Effector memory CD4-positive, alpha-beta T cell (primary cell): ENCODE results near the gene ATF6.

Source experiments
- DNase-seq, 3 donors: peaks; one replicate each; pipeline ENCODE4 v3.0.0-alpha.2; 2020
- H3K27ac ChIP-seq: 2 replicates; pipeline ENCODE4 v1.7.0; 2013; ENCODE audit warnings: mild to moderate bottlenecking, low read length, moderate library complexity; ENCODE audit not compliant: insufficient read depth, poor library complexity, severe bottlenecking
- H3K27me3 ChIP-seq: replicated peaks from 2 replicates; pipeline ENCODE4 v1.7.0; 2013; ENCODE audit warnings: mild to moderate bottlenecking, low read length; ENCODE audit not compliant: insufficient read depth, control insufficient read depth, poor library complexity, severe bottlenecking
- H3K36me3 ChIP-seq: 2 replicates; pipeline ENCODE4 v1.7.0; 2013; ENCODE audit warnings: mild to moderate bottlenecking, low read length, moderate library complexity; ENCODE audit not compliant: control insufficient read depth, insufficient read depth
- H3K4me1 ChIP-seq: 2 replicates; pipeline ENCODE4 v1.7.0; 2013; ENCODE audit warnings: low read length, mild to moderate bottlenecking; ENCODE audit not compliant: control insufficient read depth, insufficient read depth, poor library complexity, severe bottlenecking
- H3K4me3 ChIP-seq: 2 replicates; pipeline ENCODE4 v1.7.0; 2013; ENCODE audit warnings: low read length, low read depth, mild to moderate bottlenecking; ENCODE audit not compliant: insufficient read depth, poor library complexity, severe bottlenecking
- H3K9me3 ChIP-seq: 2 replicates; pipeline ENCODE4 v1.7.0; 2013; ENCODE audit warnings: mild to moderate bottlenecking, low read length, moderate library complexity; ENCODE audit not compliant: control insufficient read depth

The ATF6 gene

DNA sequence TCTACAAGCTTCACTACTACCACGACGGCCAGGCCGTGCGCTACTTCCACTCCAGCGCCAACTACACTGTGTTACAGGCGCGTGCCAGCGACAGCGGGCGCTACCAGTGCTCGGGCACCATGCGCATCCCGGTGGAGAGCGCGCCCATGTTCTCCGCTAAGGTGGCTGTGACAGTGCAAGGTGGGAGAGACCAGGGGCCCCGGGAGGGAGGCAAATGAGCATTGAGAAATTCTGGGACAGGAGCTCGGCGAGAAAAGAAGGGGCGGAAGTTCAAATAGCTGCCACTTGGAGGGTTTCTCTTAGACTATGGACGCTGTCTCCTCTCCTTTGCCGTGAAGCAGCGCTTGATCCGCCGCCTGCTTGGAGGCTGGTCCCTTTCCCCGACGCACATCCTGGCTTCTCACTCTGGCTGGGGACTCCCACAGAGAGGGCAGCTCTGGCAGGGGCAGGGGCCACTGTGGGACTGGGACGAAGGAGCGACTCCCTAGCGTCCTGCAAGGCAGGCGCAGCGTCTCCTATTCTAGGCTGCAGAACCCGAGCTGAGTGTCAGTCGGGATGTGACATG is 40.1 kb upstream of the ATF6 start:
- peak overlapping the region; percentile 84 for H3K4me3 ChIP-seq
- H3K4me1 ChIP-seq = peaks cover 10% of the 10 kb centered on the region
- DNase-seq = peak; percentile 2 to 10 (median 2)
- H3K36me3 ChIP-seq = no peaks in the 10 kb centered on the region
- no peaks in the 10 kb centered on the region for H3K9me3 ChIP-seq
- peak overlapping the region; percentile 59 for H3K27ac ChIP-seq
- H3K27me3 ChIP-seq = no peaks in the 10 kb centered on the region

DNA sequence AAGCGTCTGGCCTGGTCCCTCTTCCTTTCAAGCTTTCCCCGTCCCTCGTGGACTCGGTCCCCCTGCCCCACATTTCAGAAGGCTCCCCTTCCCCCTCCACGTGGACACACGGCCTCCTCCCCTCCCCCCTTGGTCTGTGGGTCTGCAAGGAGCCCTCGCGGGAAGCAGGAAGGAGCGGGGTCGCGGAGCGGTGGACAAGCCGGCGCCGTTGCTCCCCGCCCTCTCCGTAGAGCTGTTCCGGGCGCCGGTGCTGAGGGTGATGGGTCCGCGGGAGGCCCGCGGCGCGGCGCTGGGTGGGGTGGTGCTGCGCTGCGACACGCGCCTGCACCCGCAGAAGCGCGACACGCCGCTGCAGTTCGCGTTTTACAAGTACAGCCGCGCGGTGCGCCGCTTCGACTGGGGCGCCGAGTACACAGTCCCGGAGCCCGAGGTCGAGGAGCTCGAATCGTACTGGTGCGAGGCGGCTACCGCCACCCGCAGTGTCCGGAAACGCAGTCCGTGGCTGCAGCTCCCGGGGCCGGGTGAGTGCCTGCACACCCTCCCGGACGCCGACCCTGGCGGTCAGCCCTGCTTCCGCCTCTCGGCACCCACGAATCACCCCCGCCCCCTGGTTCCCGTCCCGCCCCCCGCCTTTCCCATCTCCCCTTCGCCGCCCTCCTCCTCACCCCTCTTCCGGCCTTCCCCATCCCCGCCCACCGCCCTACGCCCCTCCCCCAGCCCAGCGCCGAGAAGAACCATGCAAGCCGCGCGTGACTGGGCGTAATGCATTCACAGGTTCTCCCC is 39.5 kb upstream of the ATF6 start:
- H3K4me3 ChIP-seq = peak overlapping the region; percentile 84
- peaks cover 10% of the 10 kb centered on the region for H3K4me1 ChIP-seq
- H3K9me3 ChIP-seq = no peaks in the 10 kb centered on the region
- H3K27me3 ChIP-seq = no peaks in the 10 kb centered on the region
- H3K36me3 ChIP-seq = no peaks in the 10 kb centered on the region
- peak; percentile 49 to 64 (median 60) for DNase-seq
- H3K27ac ChIP-seq = peak overlapping the region; percentile 67

DNA sequence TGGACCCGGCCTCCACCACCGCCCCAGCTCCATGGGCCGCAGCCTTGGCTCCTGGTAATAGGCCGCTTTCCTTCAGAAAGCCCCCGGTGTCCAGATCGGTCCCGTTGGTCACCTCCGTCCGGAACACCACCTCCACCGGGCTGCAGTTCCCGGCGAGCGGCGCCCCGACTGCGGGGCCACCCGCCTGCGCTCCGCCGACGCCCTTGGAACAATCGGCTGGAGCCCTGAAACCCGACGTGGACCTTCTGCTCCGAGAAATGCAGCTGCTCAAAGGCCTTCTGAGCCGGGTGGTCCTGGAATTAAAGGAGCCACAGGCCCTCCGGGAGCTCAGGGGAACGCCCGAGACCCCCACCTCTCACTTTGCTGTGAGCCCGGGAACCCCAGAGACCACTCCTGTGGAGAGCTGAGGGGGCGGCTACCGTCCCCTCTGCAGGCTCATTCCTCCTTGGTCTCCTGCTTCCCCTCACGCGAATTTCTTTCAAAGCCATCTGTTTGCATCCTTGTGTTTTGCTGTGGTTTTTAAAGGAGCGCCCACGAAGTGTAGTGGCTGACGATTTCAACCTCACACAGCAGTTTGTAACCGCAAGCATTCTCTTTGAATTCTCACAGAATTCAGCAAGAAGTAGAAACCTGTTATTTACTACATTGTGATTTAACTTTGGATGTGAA is 38.7 kb upstream of the ATF6 start:
- Histone ChIP-seq H3K9me3 (no peaks in the 10 kb centered on the region), H3K36me3 (no peaks in the 10 kb centered on the region), H3K4me1 (peaks cover 10% of the 10 kb centered on the region), H3K27ac (peak overlapping the region; percentile 67), H3K27me3 (no peaks in the 10 kb centered on the region), H3K4me3 (peak overlapping the region; percentile 84)
- DNase-seq = peak; percentile 17 to 20 (median 18)

DNA sequence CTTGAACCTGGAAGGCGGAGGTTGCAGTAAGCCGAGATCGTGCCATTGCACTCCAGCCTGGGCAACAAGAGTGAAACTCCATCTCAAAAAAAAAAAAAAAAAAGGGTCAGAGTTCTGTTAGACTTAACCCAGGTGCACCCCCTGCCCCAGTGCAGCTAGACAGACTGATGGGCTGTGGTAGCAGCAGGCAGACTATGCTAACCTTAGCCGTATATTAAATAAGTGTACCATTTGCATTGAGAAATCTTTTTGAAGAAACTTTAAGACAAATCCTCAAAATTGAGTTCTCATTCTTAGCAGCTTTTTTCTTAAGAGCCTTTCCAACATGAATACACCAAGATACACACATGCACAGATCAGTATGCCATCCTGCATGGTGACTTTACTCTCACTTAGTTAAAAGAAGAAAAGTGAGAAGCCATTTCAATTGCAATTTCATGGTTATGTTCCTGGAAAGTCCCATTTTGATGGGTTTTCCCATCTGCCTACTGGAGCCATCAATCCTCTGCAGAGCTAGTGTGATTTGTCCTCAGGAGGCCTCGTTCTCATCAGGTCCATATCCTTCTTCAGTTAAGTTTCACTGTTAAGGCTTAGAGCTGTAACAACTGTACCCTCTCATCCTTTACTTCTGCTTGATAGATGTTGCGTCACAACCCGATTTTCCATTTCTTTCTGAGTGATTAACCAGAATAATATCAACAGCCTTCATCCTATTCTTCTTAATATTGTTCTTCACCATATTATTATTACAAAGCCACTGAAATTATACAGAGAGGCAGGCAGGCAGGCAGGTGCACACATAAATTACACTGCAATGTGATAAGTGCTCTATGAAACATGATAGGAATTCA is 37.5 kb upstream of the ATF6 start:
- no peak overlapping the region for H3K27ac ChIP-seq

DNA sequence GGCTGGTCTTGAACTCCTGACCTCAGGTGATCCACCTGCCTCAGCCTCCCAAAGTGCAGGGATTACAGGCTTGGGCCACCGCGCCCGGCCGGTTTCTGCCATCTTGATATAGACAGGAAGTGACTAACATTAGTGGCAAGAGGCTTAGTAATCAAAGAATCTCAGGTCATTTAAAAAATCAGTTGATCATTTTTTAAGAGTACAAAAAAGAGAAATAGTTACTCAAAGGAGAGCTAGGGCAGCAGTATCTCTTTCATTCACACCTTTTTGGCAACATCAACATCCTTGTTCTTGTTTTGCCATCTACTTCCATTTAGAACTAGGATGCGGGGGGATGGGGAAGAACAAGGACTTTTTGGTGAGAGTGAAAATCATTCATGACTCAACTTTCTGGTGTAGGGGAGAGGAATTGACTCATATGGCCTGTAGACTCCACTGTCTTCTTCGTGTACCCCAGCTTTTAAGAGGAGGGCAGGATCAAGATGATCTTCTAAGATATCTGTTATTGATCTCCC is 36.0 kb upstream of the ATF6 start:
- Histone ChIP-seq H3K36me3 (no peaks in the 10 kb centered on the region), H3K27ac (no peak overlapping the region), H3K9me3 (no peaks in the 10 kb centered on the region), H3K4me1 (peaks cover 10% of the 10 kb centered on the region), H3K27me3 (no peaks in the 10 kb centered on the region), H3K4me3 (no peak overlapping the region)
- DNase-seq = no peak

More for the DNA sequence above, 37.5 kb upstream of the ATF6 start:
- peaks cover 10% of the 10 kb centered on the region for H3K4me1 ChIP-seq
- H3K9me3 ChIP-seq = no peaks in the 10 kb centered on the region
- no peak for DNase-seq
- H3K27me3 ChIP-seq = no peaks in the 10 kb centered on the region
- H3K4me3 ChIP-seq = no peak overlapping the region
- no peaks in the 10 kb centered on the region for H3K36me3 ChIP-seq

DNA sequence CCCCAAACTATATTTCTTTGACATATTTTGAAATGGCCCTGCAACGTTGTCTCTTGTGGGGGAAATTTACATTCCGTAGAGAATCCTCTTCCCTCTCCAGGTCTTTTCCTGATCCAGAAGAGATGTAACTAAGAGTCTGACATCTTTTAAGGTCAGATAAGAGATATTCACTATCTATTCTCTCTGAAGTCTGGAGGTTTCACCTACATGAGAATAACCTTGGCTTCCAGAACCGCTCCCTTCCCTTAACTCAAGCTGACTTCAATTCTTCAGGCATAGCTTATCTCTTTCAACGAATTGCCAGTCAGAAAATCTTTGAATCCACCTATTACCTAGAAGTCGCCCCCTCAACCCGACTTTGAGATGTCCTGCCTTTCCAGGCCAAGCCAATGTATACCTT is 34.9 kb upstream of the ATF6 start:
- Histone ChIP-seq H3K27me3 (no peaks in the 10 kb centered on the region), H3K36me3 (no peaks in the 10 kb centered on the region), H3K4me1 (peaks cover 7% of the 10 kb centered on the region), H3K4me3 (no peak overlapping the region), H3K9me3 (no peaks in the 10 kb centered on the region), H3K27ac (no peak overlapping the region)
- DNase-seq = no peak

DNA sequence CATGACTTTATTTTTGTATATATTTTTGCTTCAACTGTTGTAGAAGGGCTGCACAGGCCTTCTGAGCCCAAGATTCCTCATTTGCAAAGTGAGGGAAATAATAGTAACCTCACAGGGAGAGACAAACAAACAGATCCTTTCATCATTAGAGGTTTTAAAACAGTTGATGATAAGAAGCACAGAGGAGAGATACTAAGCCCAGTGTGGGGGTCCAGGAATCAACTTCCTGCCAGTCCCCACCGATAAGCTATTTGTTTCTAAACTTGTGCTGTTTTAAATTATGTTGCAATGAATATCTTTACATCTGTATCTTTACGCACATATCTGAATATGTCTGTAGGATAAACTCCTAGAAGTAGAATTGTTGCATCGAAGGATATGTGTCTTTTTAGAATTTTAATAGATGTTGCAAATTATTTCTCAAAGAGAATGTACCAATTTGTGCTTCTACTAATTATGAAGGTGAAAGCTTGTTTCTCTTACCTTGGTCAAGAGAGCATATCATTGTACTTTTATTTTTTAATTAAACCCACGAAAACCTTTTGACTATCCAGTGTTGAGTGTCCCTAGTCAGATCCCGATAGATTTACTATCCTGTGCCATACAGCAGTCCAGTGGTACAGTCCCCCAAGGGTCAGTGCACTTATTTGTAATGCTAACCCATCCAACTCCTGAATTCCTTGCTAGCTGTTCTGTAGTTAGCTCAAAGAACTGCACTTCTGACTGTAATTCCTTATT is 34.0 kb upstream of the ATF6 start:
- no peak for DNase-seq
- Histone ChIP-seq H3K4me1 (peaks cover 6% of the 10 kb centered on the region), H3K27ac (no peak overlapping the region), H3K27me3 (no peaks in the 10 kb centered on the region), H3K36me3 (no peaks in the 10 kb centered on the region), H3K9me3 (no peaks in the 10 kb centered on the region), H3K4me3 (no peak overlapping the region)

DNA sequence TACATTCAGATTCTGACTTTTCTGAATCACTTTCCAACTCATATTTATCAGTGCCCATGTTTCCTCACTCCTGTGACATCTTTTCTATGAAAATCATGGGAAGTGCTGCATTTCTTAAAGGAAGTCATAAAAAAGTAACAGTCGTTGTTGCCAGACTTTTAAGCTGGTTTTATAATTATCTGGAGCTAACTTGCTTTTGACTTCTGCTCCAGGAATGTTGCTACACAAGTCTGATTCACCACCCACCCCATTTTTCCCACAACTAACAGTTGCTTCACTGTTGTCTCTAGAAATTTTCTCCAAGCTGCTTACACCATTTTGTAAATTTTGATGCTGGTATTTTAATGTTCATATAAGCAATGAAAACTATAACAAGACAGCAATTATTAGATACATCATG is 32.6 kb upstream of the ATF6 start:
- Histone ChIP-seq H3K36me3 (no peaks in the 10 kb centered on the region), H3K9me3 (no peaks in the 10 kb centered on the region), H3K27me3 (no peaks in the 10 kb centered on the region), H3K4me3 (no peak overlapping the region), H3K4me1 (no peaks in the 10 kb centered on the region), H3K27ac (no peak overlapping the region)
- DNase-seq = no peak

DNA sequence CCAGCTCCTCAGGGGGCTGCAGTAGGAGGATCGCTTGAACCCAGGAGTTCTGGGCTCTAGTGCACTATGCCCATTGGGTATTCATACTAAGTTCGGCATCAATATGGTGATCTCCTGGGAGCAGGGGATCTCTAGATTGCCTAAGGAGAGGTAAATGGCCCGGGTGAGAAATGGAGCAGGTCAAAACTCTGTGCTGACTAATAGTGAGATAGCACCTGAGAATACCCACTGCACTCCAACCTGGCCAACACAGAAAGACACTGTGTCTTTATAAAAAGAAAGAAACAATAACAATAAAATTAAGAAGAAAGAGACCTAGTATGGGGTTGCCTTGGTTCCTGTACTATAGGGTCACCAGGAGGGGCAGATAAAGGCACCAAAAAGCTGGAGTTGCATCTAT is 30.3 kb upstream of the ATF6 start:
- no peak for DNase-seq
- Histone ChIP-seq H3K27me3 (no peaks in the 10 kb centered on the region), H3K4me3 (no peak overlapping the region), H3K9me3 (no peaks in the 10 kb centered on the region), H3K4me1 (no peaks in the 10 kb centered on the region), H3K36me3 (no peaks in the 10 kb centered on the region), H3K27ac (no peak overlapping the region)
